H9 (cell line): ENCODE data around the gene DKK1. TPM values are rescaled to one million over a fixed set of nuclear protein-coding genes. Genes with fewer than 3 reads are reported as not detected.

Experiments
- DNase-seq: peaks from one replicate; pipeline ENCODE4 v3.0.0-alpha.2; 2017
- H2AFZ ChIP-seq: one replicate; pipeline ENCODE4 v1.6.1; 2013; ENCODE audit warnings: mild to moderate bottlenecking, low read length, control low read depth, moderate library complexity
- H2AK5ac ChIP-seq: 2 replicates; pipeline ENCODE4 v1.6.1; 2013; ENCODE audit warnings: low read length, control low read depth, mixed read lengths; ENCODE audit not compliant: insufficient read length
- H2BK120ac ChIP-seq: one replicate; pipeline ENCODE4 v1.6.1; 2013; ENCODE audit warnings: low read depth, mild to moderate bottlenecking, low read length, control low read depth, inconsistent platforms; ENCODE audit not compliant: poor library complexity, severe bottlenecking
- H2BK12ac ChIP-seq: 2 replicates; pipeline ENCODE4 v1.6.1; 2013; ENCODE audit warnings: low read length, control low read depth, mixed read lengths, low read depth; ENCODE audit not compliant: insufficient read length
- H2BK15ac ChIP-seq: 2 replicates; pipeline ENCODE4 v1.6.1; 2013; ENCODE audit warnings: low read depth, low read length, control low read depth
- H2BK20ac ChIP-seq: one replicate; pipeline ENCODE4 v1.6.1; 2013; ENCODE audit warnings: low read depth, mild to moderate bottlenecking, low read length, control low read depth, inconsistent platforms; ENCODE audit not compliant: poor library complexity, severe bottlenecking
- H2BK5ac ChIP-seq: 2 replicates; pipeline ENCODE4 v1.6.1; 2013; ENCODE audit warnings: low read length, control low read depth, mixed read lengths; ENCODE audit not compliant: insufficient read length
- H3K14ac ChIP-seq: 2 replicates; pipeline ENCODE4 v1.6.1; 2013; ENCODE audit warnings: low read length, control low read depth; ENCODE audit not compliant: insufficient read depth
- H3K18ac ChIP-seq: 2 replicates; pipeline ENCODE4 v1.6.1; 2013; ENCODE audit warnings: low read depth, mild to moderate bottlenecking, mixed read lengths, low read length, control low read depth; ENCODE audit not compliant: insufficient read length
- H3K23ac ChIP-seq: 2 replicates; pipeline ENCODE4 v1.6.1; 2013; ENCODE audit warnings: low read length, control low read depth, mixed read lengths, low read depth; ENCODE audit not compliant: insufficient read length
- H3K23me2 ChIP-seq: 2 replicates; pipeline ENCODE4 v1.6.1; 2013; ENCODE audit warnings: low read depth, mild to moderate bottlenecking, mixed read lengths, low read length, control low read depth; ENCODE audit not compliant: insufficient read length, poor library complexity, severe bottlenecking
- H3K27ac ChIP-seq: 2 replicates; pipeline ENCODE4 v1.5.1; 2013; ENCODE audit warnings: low read length, control low read depth, mixed read lengths, low read depth; ENCODE audit not compliant: insufficient read length
- H3K27me3 ChIP-seq: 2 replicates; pipeline ENCODE4 v1.6.1; 2013; ENCODE audit warnings: low read length, control low read depth, inconsistent platforms; ENCODE audit not compliant: insufficient read depth
- H3K4ac ChIP-seq: 2 replicates; pipeline ENCODE4 v1.6.1; 2013; ENCODE audit warnings: low read depth, mild to moderate bottlenecking, control low read depth, inconsistent platforms, low read length, moderate library complexity
- H3K4me1 ChIP-seq: 2 replicates; pipeline ENCODE4 v1.6.1; 2013; ENCODE audit warnings: low read length, control low read depth, inconsistent platforms; ENCODE audit not compliant: insufficient read depth
- H3K4me2 ChIP-seq: 2 replicates; pipeline ENCODE4 v1.6.1; 2013; ENCODE audit warnings: low read length, control low read depth, mixed read lengths; ENCODE audit not compliant: insufficient read length, insufficient read depth
- H3K56ac ChIP-seq: 2 replicates; pipeline ENCODE4 v1.6.1; 2013; ENCODE audit warnings: low read depth, mild to moderate bottlenecking, mixed read lengths, low read length, control low read depth; ENCODE audit not compliant: insufficient read length
- H3K79me1 ChIP-seq: 2 replicates; pipeline ENCODE4 v1.6.1; 2013; ENCODE audit warnings: low read depth, mild to moderate bottlenecking, moderate library complexity, low read length, control low read depth, inconsistent platforms; ENCODE audit not compliant: insufficient read depth, poor library complexity, severe bottlenecking
- H3K79me2 ChIP-seq: 2 replicates; pipeline ENCODE4 v1.6.1; 2013; ENCODE audit warnings: low read length, control low read depth, inconsistent platforms; ENCODE audit not compliant: insufficient read depth
- H3K9ac ChIP-seq: 2 replicates; pipeline ENCODE4 v1.6.1; 2013; ENCODE audit warnings: low read length, control low read depth, mixed read lengths; ENCODE audit not compliant: insufficient read length; ENCODE audit errors: extremely low read depth
- H3K9me3 ChIP-seq: one replicate; pipeline ENCODE4 v1.6.1; 2013; ENCODE audit warnings: low read depth, low read length, inconsistent platforms; ENCODE audit not compliant: control insufficient read depth
- H3T11ph ChIP-seq: one replicate; pipeline ENCODE4 v1.6.1; 2013; ENCODE audit warnings: mild to moderate bottlenecking, low read length, control low read depth, inconsistent platforms
- H4K20me1 ChIP-seq: one replicate; pipeline ENCODE4 v1.6.1; 2013; ENCODE audit not compliant: control insufficient read depth, insufficient read length, insufficient read depth
- H4K5ac ChIP-seq: 2 replicates; pipeline ENCODE4 v1.6.1; 2013; ENCODE audit warnings: low read depth, mild to moderate bottlenecking, mixed read lengths, low read length, control low read depth; ENCODE audit not compliant: insufficient read length
- H4K8ac ChIP-seq: replicated peaks from 2 replicates; pipeline ENCODE4 v1.6.1; 2013; ENCODE audit warnings: low read length, control low read depth, mixed read lengths, low read depth; ENCODE audit not compliant: insufficient read length
- H4K91ac ChIP-seq: 2 replicates; pipeline ENCODE4 v1.6.1; 2013; ENCODE audit warnings: low read depth, mild to moderate bottlenecking, moderate library complexity, mixed read lengths, low read length, control low read depth; ENCODE audit not compliant: insufficient read length
- H3K27ac Mint-ChIP-seq, 3 experiments: 2 replicates in 2 of 3; 3 replicates in 1 of 3; pipeline ENCODE4 v1.8.0; 2020 to 2021; ENCODE audit warnings: mixed read lengths in 3 of 3, mild to moderate bottlenecking in 1 of 3, moderate library complexity in 1 of 3
- H3K27me3 Mint-ChIP-seq: 2 replicates; pipeline ENCODE4 v1.8.0; 2021; ENCODE audit warnings: low read depth, mild to moderate bottlenecking, moderate library complexity, mixed read lengths
- H3K36me3 Mint-ChIP-seq, 3 experiments: 2 replicates in 2 of 3; 3 replicates in 1 of 3; pipeline ENCODE4 v1.8.0; 2020 to 2021; ENCODE audit warnings: low read depth in 3 of 3, mixed read lengths in 3 of 3; ENCODE audit not compliant: insufficient read depth in 1 of 3
- H3K4me1 Mint-ChIP-seq, 2 experiments: 2 replicates each; pipeline ENCODE4 v1.8.0; 2020; ENCODE audit warnings: mixed read lengths in 2 of 2
- H3K4me3 Mint-ChIP-seq, 2 experiments: 2 replicates in 1 of 2; 3 replicates in 1 of 2; pipeline ENCODE4 v1.8.0; 2020 to 2021; ENCODE audit warnings: mild to moderate bottlenecking in 2 of 2, mixed read lengths in 2 of 2, moderate library complexity in 1 of 2
- H3K9me3 Mint-ChIP-seq, 2 experiments: 2 replicates in 1 of 2; 3 replicates in 1 of 2; pipeline ENCODE4 v1.8.0; 2020; ENCODE audit warnings: mild to moderate bottlenecking in 2 of 2, mixed read lengths in 2 of 2, moderate library complexity in 1 of 2
- WGBS: extraction: QIAGEN DNeasy Blood & Tissue Kit; methylation state at CpG from one replicate; pipeline ENCODE4 v1.1.7; 2013; ENCODE audit warnings: missing lambda C conversion rate, low lambda C conversion rate, mixed read lengths; ENCODE audit not compliant: insufficient read length; ENCODE audit errors: extremely low coverage; 5-methylcytosine and 5-hydroxymethylcytosine counted together
- total RNA-seq: library from RNA; stranded (reverse); gene quantifications from 2 replicates; pipeline ENCODE4 v1.2.1, GENCODE V29; 2021
- TF ChIP-seq, protein P1 (sequence below): fragments of 200-600 bp; sonication (generic); conservative IDR thresholded peaks from 3 replicates; pipeline ENCODE4 v1.8.0; 2021; ENCODE audit warnings: antibody characterized with exemption, mild to moderate bottlenecking

Gene DKK1
- total RNA-seq, 1 experiment from 2014 or later, result 1.1 TPM

DNA sequence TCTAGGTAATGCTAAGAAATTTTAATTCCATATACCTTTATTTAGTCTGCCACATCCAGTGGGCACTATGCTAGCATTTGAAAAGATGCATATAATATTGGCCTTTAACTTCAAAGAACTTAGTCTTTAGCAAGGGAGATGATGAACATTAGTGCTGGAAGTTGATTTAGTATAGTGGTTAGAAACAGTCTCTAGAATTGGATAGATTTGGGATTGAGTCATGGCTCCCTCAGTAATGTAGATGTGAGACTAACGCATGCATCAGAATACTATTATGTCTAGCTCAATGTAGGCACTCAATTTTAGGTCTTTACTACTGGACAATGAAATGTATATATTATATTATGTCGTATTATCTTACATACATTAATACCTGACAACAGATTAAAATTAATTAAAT lies 5.8 kb downstream of the DKK1 start:
- Histone ChIP-seq H3K79me1 (no peaks in the 10 kb centered on the region), H2BK5ac (no peak overlapping the region), H3K27ac (no peak overlapping the region), H2BK15ac (no peak overlapping the region), H4K20me1 (no peaks in the 10 kb centered on the region), H4K91ac (no peak overlapping the region), H3K18ac (no peak overlapping the region), H3K23me2 (no peaks in the 10 kb centered on the region), H3K23ac (no peak overlapping the region), H2AFZ (no peak overlapping the region), H3K79me2 (no peaks in the 10 kb centered on the region), H3T11ph (no peak overlapping the region), H3K4me1 (0 out of 2 replicates have a peak, but pooled peaks cover 2% of the 10 kb centered on the region), H2AK5ac (no peak overlapping the region), H2BK120ac (no peak overlapping the region), H2BK20ac (no peak overlapping the region), H2BK12ac (no peak overlapping the region), H3K9me3 (no peaks in the 10 kb centered on the region), H3K27me3 (peaks cover 14% of the 10 kb centered on the region), H3K4me2 (no peak overlapping the region), H4K5ac (no peak overlapping the region), H3K56ac (no peak overlapping the region), H3K4ac (no peak overlapping the region), H3K14ac (no peak overlapping the region), H4K8ac (no peak overlapping the region), H3K9ac (no peak overlapping the region)
- WGBS, result no CpG with 5 or more reads among the region's 2 CpGs
- no peaks in the 10 kb centered on the region for H3K36me3 Mint-ChIP-seq
- DNase-seq, result no peak
- H3K9me3 Mint-ChIP-seq, result no peaks in the 10 kb centered on the region
- no peak overlapping the region for H3K4me3 Mint-ChIP-seq
- H3K27ac Mint-ChIP-seq, result no peak overlapping the region
- TF ChIP-seq, protein P1, sequence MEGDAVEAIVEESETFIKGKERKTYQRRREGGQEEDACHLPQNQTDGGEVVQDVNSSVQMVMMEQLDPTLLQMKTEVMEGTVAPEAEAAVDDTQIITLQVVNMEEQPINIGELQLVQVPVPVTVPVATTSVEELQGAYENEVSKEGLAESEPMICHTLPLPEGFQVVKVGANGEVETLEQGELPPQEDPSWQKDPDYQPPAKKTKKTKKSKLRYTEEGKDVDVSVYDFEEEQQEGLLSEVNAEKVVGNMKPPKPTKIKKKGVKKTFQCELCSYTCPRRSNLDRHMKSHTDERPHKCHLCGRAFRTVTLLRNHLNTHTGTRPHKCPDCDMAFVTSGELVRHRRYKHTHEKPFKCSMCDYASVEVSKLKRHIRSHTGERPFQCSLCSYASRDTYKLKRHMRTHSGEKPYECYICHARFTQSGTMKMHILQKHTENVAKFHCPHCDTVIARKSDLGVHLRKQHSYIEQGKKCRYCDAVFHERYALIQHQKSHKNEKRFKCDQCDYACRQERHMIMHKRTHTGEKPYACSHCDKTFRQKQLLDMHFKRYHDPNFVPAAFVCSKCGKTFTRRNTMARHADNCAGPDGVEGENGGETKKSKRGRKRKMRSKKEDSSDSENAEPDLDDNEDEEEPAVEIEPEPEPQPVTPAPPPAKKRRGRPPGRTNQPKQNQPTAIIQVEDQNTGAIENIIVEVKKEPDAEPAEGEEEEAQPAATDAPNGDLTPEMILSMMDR, result no peak
- H3K27me3 Mint-ChIP-seq, result peaks cover 37% of the 10 kb centered on the region
- H3K4me1 Mint-ChIP-seq, result peaks cover 0 to under 1% of the 10 kb centered on the region in 2 experiments; a peak in 1 of 4 replicates
